ENCODE measurements around the gene REG4.

GRCh38 chr1:119816407-119816806 lies 5.1 kb upstream of the REG4 start:
- TF ChIP-seq CTCF (IDR thresholded peaks at IDR 0.05; ENCODE audit: low read depth, low read length) = no peak
- no peak for TF ChIP-seq POLR2A (IDR thresholded peaks at IDR 0.05; ENCODE audit: extremely low read depth, insufficient read length)

Measured in NB4 (cell line).